Effector CD4-positive, alpha-beta T cell (primary cell): ENCODE data around the gene TAS2R14.

Experiments
- DNase-seq: peaks from one replicate; pipeline ENCODE4 v3.0.0-alpha.2; 2020
- total RNA-seq: gene quantifications from one replicate; lab custom pipeline; 2026; lab: John Stamatoyannopoulos, UW

The TAS2R14 gene, protein sequence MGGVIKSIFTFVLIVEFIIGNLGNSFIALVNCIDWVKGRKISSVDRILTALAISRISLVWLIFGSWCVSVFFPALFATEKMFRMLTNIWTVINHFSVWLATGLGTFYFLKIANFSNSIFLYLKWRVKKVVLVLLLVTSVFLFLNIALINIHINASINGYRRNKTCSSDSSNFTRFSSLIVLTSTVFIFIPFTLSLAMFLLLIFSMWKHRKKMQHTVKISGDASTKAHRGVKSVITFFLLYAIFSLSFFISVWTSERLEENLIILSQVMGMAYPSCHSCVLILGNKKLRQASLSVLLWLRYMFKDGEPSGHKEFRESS
- 1.5 reads per million for total RNA-seq

DNA sequence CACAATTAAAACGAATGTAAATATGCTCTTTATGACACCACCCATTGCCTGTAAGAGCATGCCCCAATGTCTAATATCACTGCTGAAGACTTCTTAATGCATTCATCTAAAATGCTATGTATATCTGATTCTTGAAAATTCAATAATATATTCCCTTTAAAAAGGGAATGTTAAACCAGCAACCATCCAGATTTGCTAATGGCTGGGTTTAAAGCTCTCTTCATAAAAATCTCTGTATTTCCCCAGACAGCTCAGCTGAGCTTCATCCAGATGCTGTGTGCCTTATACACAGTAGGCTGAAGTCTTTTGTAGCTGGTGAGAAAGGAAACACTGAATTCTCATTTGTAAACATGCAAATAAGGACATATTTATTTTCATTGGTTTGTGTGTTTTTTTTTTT, at the start of gene TAS2R14:
Gene TAS2R14, minus strand, starts transcription at position 101 of the 400 bp plus-strand sequence. Its CDS starts 56 bp downstream, at position 45.
- DNase-seq = no peak

DNA sequence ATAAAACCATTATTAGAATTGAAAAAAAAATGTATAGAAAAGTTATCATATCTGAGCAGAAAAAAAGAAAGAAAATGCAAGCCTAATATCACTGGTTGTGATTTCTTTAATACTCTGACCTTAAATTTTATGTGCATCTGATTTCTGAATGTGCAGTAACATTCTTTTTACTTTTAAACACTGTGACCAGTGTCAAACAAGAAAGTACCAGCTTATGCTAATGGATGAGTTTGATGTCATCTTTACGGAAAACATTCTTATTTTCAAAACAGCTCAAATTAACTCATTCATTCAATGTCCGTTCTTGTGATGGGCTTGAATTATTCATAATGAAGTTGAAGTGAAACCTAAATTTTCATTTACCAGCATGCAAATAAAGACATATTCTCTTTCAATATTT, 47.7 kb upstream of the TAS2R14 start, which contains the start of gene TAS2R50:
Gene TAS2R50, minus strand, starts transcription at position 101 of the 400 bp plus-strand sequence. Its CDS starts 52 bp downstream, at position 49.
- no peak for DNase-seq

DNA sequence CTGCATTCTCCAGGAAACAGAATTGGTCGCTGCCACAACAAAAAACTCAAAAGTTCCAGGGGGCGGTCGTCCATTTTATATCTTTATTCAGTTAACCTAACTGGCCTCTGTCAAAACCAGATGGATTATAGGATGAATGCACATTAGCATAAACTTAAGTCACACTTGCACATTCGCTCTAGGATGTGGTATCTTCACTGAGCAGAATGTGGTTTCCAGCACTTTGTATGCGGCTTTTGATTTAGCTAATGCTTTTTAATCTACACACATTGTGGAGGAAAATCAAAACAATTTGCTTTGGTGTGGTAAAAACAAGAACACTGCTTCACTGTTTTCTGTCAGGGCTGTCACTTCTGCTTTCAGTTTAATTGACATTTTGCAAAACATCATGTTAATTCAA, 43.2 kb upstream of the TAS2R14 start:
- peak; percentile 19 for DNase-seq

DNA sequence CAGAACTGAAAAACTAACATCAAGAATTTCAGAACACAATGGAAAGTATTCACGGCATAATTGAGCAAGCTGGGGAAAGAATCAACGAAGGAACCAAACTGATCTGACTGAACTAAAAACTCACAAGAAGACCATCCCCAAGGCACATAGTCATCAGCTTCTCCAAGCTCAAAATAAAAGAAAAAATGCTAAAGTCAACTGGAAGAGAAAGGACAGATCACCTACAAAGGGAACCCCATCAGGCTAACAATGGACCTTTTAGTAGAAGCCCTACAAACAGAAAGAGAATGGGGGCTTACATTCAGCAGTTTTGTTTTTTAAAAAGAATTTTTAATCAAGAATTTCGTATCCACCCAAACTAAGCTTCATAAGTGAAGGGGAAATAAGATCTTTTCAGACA, 35.9 kb upstream of the TAS2R14 start:
- DNase-seq = no peak

DNA sequence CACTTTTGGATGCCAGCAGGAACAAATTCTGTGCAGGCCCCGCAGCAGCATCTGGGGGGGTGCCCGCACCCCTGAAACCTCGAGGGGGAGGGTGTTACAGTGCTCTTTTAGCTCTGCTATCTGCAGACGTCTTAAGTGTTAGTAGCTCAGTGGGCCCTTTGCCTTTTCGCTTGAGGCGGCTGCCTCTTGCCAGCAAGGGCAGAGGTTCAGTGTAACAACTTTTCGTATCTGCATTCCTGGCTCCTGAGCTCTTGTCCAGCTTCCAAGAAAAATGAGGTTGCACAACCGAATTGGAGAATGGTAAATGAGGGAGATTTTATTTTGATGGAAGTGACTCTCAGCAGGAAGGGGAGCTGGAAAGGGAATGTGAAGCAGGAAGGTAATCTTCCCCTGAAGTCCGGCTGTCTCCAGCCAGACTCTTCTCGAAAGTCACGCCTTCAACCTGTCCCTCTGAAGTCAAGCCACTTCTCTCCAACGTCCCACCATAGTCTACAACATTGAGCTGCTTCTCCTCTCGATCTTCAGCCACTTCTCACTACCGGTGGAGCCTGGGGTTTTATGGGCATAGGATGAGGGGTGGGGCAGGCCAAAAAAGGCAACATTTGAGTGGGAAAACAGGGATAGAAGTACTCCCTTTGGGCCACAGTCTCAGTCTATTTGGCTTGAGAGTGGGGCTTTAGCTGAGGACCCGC, 29.8 kb upstream of the TAS2R14 start:
- no peak for DNase-seq

DNA sequence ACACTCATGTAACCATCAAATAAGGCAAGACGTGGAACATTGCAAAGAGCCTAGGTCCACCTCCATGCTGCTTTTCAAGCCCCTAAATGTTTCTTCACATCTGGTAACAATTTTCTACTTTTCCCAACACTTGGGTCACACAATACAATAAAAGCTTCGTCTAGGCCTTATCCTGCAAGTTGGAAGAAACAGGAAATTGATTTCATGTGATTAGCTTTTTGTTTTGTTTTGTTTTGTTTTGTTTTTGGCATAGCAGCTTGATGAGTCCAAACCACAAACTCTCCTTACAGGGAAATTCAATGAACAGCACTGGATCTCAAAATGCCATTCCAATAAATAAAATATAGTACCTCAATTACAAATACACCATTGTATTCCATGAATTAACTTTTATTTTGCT, 28.3 kb upstream of the TAS2R14 start:
- no peak for DNase-seq

DNA sequence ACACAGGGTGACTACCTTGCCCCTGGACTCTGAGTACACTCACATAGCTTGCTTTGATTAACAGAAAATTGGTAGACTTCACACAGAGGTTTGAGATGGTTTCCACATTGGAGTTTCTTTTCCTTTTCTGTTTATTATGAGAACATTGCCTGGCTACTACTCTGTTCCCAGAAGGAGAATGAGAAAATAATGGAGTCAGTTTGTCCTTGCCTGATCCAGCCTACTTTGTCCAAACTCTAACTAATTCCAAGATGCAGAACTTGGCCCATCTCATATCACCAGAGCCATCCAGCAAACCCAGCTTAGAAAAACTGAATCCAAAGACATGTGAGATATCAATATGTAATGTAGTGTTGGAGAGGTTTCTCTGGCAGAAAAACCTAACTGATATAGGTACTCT, 27.3 kb upstream of the TAS2R14 start:
- no peak for DNase-seq

DNA sequence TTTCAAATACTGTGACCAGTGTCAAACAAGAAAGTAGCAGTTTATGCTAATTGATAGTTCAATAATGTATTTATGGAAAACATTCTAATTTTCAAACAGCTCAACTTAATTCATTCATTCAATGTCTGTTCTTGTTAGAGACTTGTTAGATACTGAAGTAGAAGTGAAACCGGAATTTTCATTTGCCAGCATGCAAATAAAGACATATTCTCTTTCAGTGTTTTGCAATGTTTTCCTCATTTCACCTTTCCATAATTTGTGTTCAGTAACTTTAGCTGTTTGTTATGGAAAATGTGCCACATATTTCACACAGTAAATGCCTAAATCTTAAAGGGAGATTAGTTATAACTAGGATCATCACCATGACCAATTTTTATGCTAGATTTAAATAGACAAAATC, 26.4 kb upstream of the TAS2R14 start:
- DNase-seq = no peak

DNA sequence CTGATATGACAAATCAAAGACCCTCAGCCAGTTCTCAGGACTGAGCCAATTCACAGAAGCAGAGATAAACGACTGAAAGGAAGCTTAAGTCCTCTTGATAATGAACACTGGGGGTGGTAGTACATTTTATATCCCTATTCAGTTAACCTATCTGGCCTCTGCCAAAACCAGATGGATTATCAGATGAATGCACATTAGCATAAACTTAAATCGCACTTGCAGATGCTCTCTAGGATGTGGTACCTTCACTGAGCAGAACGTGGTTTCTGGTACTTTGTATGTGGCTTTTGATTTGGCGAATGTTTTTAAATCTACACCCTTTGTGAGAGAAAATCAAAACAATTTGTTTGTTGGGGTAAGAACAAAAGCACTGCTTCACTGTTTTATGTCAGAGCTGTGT, 21.1 kb upstream of the TAS2R14 start:
- DNase-seq = no peak

DNA sequence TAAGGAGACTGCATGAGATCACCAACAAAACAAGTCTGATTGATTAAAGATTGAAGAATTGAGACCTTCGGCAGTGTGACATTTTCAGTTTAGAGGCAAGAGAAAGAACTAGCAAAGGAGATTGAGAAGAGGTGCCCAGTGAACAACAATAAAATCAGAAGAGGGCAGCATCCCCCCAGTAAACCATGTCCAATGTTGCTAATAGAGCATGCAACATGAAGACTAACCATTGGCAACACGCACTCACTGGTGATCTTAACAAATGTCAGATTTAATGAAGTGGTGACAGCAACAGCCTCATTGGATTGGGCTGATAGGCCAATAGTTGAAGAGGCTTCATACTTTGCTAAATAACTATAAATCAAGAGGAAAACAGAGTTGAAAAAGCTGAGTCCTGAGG, 20.7 kb upstream of the TAS2R14 start:
- no peak for DNase-seq

DNA sequence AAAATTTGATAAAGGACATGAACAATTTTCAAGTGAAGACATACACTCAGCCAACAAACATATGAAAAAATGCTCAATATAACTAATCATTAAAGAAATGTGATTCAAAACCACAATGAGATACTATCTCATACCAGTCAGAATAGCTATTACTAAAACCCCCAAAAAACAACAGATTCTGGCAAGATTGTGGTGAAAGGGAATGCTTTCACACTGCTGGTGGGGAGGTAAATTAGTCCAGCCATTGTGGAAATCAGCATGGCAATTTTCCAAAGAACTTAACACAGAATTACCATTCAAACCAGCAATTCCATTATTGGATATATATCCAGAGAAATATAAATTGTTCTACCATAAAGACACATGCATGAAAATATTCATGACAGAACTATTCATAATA, 18.7 kb upstream of the TAS2R14 start:
- no peak for DNase-seq

DNA sequence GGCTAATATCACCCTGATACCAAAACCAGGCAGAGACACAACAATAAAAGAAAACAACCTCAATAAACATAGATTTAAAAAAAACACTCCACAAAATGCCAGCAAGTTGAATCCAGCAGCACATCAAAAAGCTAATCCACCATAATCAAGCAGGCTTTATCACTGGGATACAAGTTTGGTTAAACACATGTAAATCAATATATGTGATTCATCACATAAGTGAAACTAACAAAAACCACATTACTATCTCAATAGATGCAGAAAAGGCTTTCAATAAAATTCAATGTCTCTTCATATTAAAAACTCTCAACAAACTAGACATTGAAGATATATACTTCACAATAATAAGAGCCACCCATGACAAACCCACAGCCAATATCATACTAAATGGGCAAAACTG, 17.0 kb upstream of the TAS2R14 start:
- DNase-seq = no peak

DNA sequence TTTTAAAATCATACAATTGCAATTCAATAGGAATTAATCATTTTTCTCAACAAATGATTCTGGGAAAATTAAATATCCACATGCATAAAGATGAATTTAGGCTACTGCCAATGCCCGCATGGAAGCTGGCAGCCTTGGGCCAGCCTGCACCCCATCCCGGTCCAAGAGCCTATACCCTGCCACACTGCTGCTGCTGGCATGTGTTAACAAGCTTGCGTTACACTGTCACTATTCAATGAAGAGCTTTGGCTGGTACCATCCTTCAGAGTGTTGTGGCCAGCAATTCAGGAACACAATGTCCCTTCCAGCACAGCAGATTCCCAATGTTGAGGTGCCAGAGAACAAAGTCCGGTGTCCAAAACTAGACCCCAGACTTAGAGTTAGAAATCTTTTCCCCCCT, 13.6 kb upstream of the TAS2R14 start:
- no peak for DNase-seq

DNA sequence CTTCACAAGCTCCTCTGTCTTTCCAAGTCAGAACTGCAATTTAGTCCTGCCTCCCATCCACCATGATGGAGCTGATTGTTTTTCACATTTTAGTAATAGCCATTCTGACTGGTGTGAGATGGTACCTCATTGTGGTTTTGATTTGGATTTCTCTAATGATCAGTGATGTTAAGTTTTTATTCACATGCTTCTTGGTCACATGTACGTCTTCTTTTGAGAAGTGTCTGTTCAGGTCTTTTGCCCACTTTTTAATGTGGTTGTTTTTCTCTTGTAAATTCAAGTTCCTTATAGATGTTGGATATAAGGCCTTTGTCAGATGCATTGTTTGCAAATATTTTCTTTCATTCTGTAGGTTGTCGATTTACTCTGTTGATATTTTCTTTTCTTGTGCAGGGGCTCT, 4.1 kb upstream of the TAS2R14 start:
- no peak for DNase-seq

DNA sequence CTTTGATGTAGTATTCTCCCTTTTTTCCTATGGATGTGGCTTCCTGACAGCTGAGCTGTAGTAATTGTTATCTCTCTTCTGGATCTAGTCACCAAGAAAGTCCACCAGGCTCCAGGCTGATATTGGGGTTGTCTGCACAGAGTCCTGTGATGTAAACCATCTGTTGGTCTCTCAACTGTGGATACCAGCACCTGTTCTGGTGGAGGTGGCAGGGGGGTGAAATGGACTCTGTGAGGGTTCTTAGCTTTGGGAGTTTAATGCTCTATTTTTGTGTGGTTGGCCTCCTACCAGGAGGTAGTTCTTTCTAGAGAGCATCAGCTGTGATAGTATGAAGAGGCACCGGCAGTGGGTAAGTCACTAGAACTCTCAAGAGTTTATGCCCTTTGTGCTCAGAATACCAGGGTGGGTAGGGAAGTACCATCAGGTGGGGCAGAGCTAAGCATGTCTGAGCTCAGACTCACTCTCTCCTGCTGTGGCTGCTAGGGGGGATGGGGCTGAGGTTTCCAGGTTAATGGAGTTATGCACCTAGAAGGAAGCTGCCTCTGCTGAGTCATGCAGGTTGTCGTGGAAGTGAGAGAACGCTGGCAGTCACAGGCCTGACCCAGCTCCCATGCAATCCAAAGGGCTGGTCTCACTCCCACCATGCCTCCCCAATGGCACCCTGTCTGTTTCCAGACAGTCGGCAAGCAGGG, 3.0 kb upstream of the TAS2R14 start:
- no peak for DNase-seq

DNA sequence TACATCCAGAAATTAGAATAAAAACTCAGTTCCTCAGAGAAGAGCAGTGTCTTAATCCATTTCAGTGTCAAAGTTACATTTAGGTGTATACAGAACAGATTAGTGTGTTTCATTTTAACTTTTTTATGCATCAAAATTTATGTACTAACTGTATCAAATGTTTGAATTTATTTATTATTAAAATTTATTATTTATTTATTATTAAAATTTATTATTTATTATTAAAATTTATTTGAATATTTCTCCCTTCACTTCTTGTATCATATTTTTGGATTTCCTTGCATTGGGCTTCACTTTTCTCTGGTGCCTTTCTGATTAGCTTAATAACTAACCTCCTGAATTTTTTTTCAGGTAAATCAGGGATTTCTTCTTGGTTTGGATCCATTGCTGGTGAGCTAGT, 2.3 kb upstream of the TAS2R14 start:
- no peak for DNase-seq

DNA sequence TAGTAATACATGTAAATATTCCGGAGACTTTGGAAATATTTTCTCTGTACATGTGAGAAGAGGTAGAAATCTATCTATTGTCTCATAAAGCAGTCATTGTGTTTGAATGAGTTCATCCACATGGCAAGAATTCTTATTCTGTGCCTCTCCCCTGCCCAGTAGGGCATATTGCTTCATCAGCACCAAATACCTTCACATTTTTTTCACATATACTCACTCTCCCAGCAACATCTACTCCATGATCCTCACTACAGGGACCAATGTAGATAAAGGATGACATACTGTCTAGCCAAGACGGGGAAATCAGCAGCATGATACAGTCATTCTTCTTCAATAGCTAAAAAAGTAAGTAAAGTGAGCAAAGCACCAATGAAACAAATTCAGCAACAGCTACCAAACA, 1.3 kb upstream of the TAS2R14 start:
- DNase-seq = no peak

DNA sequence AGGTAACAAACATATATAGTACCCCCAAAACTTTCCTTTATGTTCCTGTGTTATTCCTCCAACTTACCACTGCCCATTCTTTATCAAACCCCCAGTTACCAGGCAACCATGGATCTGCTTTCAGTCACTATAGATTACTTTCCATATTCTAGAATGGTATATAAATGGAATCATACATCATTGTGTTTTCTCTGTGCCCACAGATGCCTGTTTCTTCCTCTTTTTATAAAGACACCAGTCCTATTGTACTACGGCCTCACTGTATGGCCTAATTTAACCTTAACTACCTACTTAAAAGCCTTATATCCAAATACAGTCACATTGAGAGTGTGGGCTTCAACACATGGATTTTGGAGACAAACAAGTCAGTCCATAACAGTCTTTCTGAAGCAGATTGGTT, 2.6 kb downstream of the TAS2R14 start:
- no peak for DNase-seq

DNA sequence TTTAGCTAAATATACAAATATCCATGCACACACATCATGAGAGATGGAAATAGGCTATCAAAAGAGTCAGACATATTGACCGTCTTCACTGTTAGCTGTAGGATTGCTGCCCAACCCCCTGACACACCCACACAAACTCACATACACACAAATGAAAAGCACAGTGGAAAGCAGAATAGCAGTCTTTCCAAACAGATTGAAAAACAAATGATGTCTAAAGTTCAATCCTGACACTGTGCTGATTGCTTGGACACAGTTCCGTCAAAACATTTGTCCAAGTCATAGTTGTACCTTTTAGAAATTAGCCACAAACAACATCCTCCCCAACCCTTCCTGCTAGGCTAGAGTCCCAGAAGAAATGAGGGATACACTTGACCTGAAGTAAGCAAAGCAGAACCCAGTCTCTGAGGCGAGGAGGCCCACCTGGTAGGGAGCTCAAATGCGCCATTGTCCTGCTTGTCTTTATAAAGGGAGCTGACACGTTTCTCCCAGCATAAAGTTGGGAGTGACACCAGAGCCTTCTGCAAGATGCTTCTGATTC, 10.2 kb downstream of the TAS2R14 start, which contains the start of gene PRH2:
Gene PRH2, plus strand, starts transcription at position 491 of the 541 bp plus-strand sequence. Its CDS starts 38 bp downstream, at position 529.
- DNase-seq = no peak

DNA sequence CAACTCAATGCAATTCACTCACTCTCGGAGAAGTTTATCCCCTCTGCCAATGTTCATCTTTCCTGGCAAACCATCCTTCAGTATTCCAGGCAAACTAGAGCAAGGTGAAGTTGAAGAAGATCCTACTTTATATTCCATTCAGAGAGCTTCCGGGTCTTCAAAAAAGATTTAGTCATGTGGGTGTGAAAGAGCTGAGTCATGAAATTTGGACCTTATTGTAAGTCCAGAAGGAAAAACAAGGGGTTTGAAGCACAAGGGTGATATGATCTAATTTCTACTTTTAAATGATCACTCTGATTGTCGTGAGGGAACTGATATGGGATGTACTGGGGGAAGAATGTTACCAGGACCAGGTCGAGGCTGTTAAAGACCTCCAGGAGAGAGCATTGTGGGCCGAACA, 12.8 kb downstream of the TAS2R14 start:
- DNase-seq = no peak

DNA sequence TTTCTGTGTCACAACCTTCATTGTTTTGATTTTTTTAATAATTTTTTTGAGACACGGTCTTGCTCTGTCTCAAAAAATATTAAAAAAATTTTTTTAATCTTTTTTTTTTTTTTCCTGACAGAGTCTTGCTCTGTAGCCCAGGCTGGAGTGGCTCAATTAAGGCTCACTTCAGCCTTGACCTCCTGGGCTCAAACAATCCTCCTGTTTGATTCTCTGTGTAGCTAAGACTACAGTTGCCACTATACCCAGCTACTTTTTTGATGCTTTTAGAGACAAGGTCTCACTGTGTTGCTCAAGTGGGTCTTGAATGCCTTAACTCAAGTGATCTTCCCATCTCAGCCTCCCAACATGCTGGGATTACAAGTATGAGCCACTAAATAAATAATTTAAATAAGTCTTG, 19.3 kb downstream of the TAS2R14 start:
- no peak for DNase-seq

DNA sequence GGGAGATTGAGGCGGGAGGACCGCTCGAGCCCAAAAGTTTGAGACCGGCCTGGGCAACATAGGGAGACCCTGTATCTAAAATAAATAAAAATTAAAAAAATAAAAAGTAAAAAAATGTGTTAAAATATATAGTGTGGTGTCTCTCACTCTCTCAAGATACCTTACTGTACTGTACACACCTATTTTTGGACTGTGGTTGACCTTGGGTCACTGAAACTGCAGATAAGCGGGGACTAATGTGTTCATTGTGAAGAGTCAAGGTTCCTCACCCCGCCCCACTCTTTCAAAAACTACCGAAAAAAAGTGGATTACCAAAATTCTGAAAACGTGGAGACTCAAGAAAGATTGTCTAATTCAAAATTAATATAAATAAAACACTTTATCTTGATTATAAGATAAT, 28.7 kb downstream of the TAS2R14 start:
- DNase-seq = no peak

DNA sequence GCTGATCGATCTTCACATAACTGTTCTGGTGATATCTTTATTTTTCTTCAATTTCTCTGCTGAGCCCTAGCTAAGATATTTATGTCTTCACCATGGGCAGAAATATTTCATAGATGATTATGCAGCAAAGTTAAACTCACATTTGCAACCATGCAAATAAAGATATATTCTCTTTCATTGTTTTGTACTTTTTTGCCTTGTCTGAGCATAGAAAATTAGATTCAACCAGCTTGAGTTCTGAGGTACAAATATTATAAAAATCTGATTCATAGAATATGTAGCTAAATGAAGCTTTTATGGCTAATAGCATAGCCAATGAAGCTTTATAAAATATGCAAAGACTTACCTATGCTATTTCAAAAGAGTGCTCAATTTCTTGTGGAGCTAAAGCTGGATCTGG, 29.6 kb downstream of the TAS2R14 start, which contains the start of gene TAS2R13:
Gene TAS2R13, minus strand, starts transcription at position 101 of the 400 bp plus-strand sequence. CDS start 264 bp downstream, outside the sequence.
- no peak for DNase-seq
